Suppressor macrophage (primary cell): ENCODE data around the gene DOK4.
A peak's percentile ranks its signal among the peaks of the same experiment; 100 is the strongest.
"Not testable (repeated sequence)": the region's sequence is repeated elsewhere in the genome, so short reads cannot be mapped to it uniquely, and the experiment has no call there.

Source experiments
- DNase-seq, 4 experiments: peaks; one replicate each; pipeline ENCODE4 v3.0.0-alpha.2; 2020 to 2022

DOK4 gene

GRCh38 chr16:57502048-57502775, 15.9 kb upstream of the DOK4 start:
- DNase-seq: no peak

- DNase-seq: no peak
Observed at GRCh38 chr16:57501492-57501891, 15.2 kb upstream of the DOK4 start.

GRCh38 chr16:57500578-57501111, 14.4 kb upstream of the DOK4 start:
- DNase-seq: no peak

GRCh38 chr16:57499941-57500340, 13.6 kb upstream of the DOK4 start:
- DNase-seq: not testable (repeated sequence)

- no peak for DNase-seq
Observed at GRCh38 chr16:57498031-57498430, 11.7 kb upstream of the DOK4 start.

- DNase-seq: no peak
Observed at GRCh38 chr16:57497121-57497520, 10.8 kb upstream of the DOK4 start.

- DNase-seq: no peak
Observed at GRCh38 chr16:57493767-57494166, 7.5 kb upstream of the DOK4 start.

- no peak for DNase-seq
Observed at GRCh38 chr16:57489229-57489628, 2.9 kb upstream of the DOK4 start.

GRCh38 chr16:57486858-57487834, 853 bp upstream of the DOK4 start:
- no peak for DNase-seq

GRCh38 chr16:57485091-57485915, 990 bp downstream of the DOK4 start:
- no peak for DNase-seq

- DNase-seq: no peak
Observed at GRCh38 chr16:57484515-57485005, 1.7 kb downstream of the DOK4 start.

- no peak for DNase-seq
Observed at GRCh38 chr16:57483725-57484514, 2.4 kb downstream of the DOK4 start.

GRCh38 chr16:57482845-57483545, 3.3 kb downstream of the DOK4 start:
- DNase-seq: no peak

- no peak for DNase-seq
Observed at GRCh38 chr16:57481421-57481820, 4.9 kb downstream of the DOK4 start.

- DNase-seq: no peak
Observed at GRCh38 chr16:57480754-57481230, 5.5 kb downstream of the DOK4 start.

GRCh38 chr16:57479976-57480753, 6.1 kb downstream of the DOK4 start:
- no peak for DNase-seq

GRCh38 chr16:57479205-57479975, 6.9 kb downstream of the DOK4 start:
- DNase-seq: no peak

GRCh38 chr16:57478396-57479204, 7.7 kb downstream of the DOK4 start:
- peak in 1 of 4 experiments; percentile 16 for DNase-seq
